Bronchial epithelial cell (primary cell): ENCODE data around the gene MRAP. TPM values are rescaled to one million over a fixed set of nuclear protein-coding genes. Genes with fewer than 3 reads are reported as not detected.

Experiments
- DNase-seq: peaks from one replicate; pipeline ENCODE4 v3.0.0-alpha.2; 2010; ENCODE audit warnings: low read depth
- FAIRE-seq: peaks from 2 replicates; lab custom pipeline; 2011; peaks lifted over from hg19 to GRCh38; lab: Jason Lieb, UNC
- H3K27me3 ChIP-seq: 2 replicates; pipeline ENCODE4 v1.5.1; 2011; ENCODE audit warnings: low read length; ENCODE audit not compliant: control insufficient read depth, insufficient read depth
- H3K36me3 ChIP-seq: 2 replicates; pipeline ENCODE4 v1.5.1; 2011; ENCODE audit warnings: low read length; ENCODE audit not compliant: control insufficient read depth, insufficient read depth
- H3K4me3 ChIP-seq: 2 replicates; pipeline ENCODE4 v1.5.1; 2011; ENCODE audit warnings: mild to moderate bottlenecking, low read depth, low read length, control low read depth
- total RNA-seq: library from RNA; depleted of rRNA; stranded (reverse); fragments of >200 nt; gene quantifications from 2 replicates; pipeline ENCODE4 v1.2.1, GENCODE V29; 2014
- TF ChIP-seq, protein P1 (sequence below): IDR thresholded peaks from 2 replicates; pipeline ENCODE4 v1.5.1; 2011; ENCODE audit warnings: mild to moderate bottlenecking, moderate library complexity, low read length, control low read depth, inconsistent platforms; ENCODE audit not compliant: insufficient read depth, severe bottlenecking

Gene MRAP
- total RNA-seq = not detected in 2 replicates

GRCh38 chr21:32298658-32299081 lies at the start of gene MRAP:
Gene MRAP (plus strand): TSS chr21:32298855. CDS start chr21:32298972, 117 bp downstream.
- no peaks in the 10 kb centered on the region for H3K27me3 ChIP-seq
- no peaks in the 10 kb centered on the region for H3K36me3 ChIP-seq
- no peak within 1 kb of the TSS for H3K4me3 ChIP-seq
- DNase-seq = no peak
- no peak for FAIRE-seq
- TF ChIP-seq, protein P1, sequence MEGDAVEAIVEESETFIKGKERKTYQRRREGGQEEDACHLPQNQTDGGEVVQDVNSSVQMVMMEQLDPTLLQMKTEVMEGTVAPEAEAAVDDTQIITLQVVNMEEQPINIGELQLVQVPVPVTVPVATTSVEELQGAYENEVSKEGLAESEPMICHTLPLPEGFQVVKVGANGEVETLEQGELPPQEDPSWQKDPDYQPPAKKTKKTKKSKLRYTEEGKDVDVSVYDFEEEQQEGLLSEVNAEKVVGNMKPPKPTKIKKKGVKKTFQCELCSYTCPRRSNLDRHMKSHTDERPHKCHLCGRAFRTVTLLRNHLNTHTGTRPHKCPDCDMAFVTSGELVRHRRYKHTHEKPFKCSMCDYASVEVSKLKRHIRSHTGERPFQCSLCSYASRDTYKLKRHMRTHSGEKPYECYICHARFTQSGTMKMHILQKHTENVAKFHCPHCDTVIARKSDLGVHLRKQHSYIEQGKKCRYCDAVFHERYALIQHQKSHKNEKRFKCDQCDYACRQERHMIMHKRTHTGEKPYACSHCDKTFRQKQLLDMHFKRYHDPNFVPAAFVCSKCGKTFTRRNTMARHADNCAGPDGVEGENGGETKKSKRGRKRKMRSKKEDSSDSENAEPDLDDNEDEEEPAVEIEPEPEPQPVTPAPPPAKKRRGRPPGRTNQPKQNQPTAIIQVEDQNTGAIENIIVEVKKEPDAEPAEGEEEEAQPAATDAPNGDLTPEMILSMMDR = no peak

DNA sequence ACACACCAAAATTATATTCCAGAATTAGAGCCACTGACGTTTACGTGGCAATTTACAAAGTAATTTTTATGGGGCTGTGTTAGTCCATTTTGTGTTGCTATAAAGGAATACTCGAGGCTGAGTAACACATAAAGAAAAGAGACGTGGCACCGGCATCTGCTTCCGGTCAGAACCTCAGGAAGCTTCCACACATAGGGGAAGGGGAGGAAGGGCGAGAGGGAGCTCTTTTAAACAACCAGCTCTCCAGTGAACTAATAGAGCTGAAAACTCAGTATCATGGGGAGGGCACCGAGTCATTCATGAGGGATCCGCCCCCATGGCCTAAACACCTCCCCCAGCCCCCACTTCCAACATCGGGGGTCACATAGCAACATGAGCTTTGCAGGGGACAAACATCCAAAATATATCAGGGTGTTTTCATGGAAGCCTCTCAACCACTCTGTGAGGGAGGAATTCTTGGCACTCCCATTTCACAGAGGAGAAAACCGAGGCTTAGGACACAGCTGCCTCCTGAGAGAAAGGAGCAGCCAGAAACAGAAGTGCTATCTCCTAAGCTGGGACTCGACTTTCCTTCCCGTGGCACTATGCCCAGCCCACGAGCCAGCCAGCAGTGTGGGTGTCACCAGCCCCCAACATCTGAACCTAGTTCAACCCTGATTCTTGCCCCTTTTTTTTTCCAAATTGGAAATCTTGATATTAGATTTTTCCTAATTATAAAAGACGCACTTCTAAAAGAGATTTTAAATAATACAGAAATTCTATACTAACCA lies 49.0 kb upstream of the MRAP start:
- no peaks in the 10 kb centered on the region for H3K27me3 ChIP-seq
- TF ChIP-seq, protein P1 = no peak

DNA sequence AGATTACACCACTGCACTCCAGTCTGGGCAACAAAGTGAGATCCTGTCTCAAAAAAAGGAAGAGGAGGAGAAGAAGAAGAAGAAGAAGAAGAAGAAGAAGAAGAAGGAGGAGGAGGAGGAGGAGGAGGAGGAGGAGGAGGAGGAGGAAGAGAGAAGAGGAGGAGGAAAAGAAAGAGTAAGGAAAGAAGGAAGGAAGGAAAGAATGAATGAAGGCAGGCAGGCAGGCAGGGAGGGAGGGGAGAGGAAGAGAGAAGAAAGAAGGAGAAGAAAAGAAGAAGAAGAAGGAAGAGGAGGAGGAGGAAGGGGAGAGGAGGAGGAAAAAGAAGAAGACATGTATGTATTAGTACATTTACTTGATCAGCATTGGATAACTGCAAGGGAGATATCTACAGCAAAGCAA lies 46.5 kb upstream of the MRAP start:
- Histone ChIP-seq H3K36me3 (no peaks in the 10 kb centered on the region), H3K4me3 (no peak overlapping the region), H3K27me3 (no peaks in the 10 kb centered on the region)
- no peak for FAIRE-seq
- TF ChIP-seq, protein P1 = no peak
- no peak for DNase-seq

More for the DNA sequence above, 49.0 kb upstream of the MRAP start:
- FAIRE-seq (no peak), DNase-seq (no peak)
- H3K36me3 ChIP-seq = no peaks in the 10 kb centered on the region
- no peak overlapping the region for H3K4me3 ChIP-seq

- Histone ChIP-seq H3K4me3 (no peak overlapping the region), H3K27me3 (no peaks in the 10 kb centered on the region), H3K36me3 (no peaks in the 10 kb centered on the region)
- DNase-seq (no peak), FAIRE-seq (no peak)
- TF ChIP-seq, protein P1 = no peak
Observed at GRCh38 chr21:32253215-32253641, 45.4 kb upstream of the MRAP start.

DNA sequence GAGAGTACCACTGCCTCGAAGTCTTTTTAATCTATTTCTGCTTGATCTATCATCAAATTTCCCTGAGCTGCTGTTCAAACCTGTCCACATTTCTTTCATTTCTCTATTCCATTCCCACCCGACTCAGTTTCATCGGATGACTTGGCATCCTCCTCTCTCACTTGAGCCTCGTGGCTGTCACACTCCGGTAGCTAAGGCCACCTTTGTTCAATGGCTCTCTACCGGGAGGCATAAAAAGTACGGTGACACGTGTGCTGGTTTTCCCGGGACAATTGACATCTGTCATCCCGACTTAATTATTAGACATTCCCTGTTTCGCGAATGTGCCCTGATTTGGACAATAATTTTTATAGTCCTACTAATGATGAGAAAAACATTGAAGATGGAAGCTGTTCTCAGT lies 42.4 kb upstream of the MRAP start:
- FAIRE-seq = no peak
- H3K4me3 ChIP-seq = no peak overlapping the region
- TF ChIP-seq, protein P1 = no peak
- no peaks in the 10 kb centered on the region for H3K27me3 ChIP-seq
- DNase-seq = no peak
- H3K36me3 ChIP-seq = no peaks in the 10 kb centered on the region
